ENCODE data around the gene EPG5.
A peak's percentile ranks its signal among the peaks of the same experiment; 100 is the strongest.
"Not testable (repeated sequence)": the region's sequence is repeated elsewhere in the genome, so short reads cannot be mapped to it uniquely, and the experiment has no call there.

EPG5 gene

DNA sequence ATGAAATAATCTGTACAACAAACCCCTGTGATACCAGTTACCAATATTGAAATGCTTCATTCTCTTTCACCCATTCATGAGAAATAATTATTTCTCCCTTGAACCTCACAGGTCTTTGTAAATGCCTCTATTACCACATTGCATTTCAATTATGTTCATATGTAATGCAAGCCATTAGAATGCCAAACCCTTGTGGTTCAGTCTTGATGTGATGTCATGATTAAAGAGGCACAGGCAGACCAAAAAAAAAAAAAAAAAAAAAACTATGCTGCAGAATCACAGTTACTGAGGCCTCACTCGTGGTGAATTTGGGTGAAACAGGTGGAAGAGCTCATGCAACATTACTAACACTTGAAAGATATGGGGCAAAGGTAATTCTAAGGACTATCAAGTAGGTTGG is 9.4 kb upstream of the EPG5 start:
- DNase-seq, result no peak

DNA sequence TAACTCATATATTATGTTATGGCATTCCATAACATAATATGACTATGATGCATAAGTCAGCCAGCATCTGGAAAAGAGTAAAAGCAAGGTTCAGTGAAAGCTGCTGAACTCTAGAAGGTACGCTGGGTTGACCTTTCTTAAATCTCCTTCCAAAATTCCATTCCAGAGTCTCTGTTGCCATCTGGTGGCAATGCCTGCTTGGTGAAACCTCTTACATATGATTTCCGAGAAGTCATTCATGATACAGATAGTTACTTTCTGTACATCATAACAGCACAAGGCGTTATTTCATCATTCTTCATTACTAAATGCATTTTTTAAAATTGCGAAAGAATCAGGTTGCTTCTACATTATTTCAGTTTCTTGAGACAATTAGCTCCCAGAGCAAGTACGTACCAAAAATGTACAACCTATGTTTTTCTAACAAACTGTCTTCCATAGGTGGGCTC is 7.0 kb upstream of the EPG5 start:
- DNase-seq, result peak in 29 of 58 donors; percentile 1 to 65 (median 19)

DNA sequence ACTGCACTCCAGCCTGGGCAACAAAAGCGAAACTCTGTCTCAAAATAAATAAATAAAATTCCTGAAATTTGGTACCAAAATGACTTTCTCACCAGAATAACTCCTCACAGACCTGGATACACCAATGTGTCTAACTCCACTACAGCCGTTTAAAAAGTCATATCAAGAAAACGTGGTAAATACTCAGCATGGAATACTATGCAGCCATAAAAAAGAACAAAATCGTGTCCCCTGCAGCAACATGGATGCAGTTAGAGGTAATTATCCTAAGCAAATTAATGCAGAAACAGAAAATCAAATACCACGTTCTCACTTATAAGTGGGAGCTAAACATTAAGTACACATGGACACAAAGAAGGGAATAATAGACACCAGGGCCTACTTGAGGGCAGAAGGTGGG is 2.2 kb downstream of the EPG5 start:
- not testable (repeated sequence) for DNase-seq

DNA sequence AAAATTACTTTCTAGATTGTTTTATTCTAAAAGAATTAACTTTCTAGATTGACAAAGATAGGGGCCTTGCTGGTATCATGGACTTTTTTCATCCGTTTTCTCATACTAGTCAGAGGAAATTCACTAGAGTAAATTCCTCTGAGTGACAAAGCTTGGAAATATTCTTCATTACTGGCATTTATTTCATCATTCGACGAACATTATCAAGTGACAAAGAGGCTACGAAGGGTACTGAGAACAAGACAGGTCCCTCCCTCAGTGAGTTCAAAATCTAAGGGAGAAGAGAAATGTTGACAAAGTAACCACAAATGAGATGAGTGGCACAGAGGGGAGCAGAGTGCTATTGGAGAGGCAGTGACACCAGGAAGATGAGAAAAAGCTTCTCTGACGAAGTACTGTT is 4.3 kb downstream of the EPG5 start:
- no peak for DNase-seq

DNA sequence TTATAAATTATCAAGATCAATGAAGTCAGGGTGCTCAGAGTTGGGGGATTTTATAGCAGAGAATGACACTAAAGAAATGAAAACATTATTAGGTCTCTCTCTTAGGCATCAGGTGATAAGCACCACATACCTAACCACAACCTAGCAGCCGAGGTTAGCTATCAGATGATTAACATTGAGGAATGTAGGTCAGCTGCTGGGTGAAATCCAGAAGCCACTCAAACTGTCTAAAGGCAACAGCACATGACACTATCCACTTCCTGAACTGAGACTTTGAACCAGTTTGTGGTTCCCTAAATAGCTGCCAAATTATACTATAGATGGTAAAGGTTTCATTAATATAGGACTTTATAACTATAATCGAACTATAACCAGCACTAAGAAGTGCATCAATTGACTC is 4.7 kb downstream of the EPG5 start:
- no peak for DNase-seq

DNA sequence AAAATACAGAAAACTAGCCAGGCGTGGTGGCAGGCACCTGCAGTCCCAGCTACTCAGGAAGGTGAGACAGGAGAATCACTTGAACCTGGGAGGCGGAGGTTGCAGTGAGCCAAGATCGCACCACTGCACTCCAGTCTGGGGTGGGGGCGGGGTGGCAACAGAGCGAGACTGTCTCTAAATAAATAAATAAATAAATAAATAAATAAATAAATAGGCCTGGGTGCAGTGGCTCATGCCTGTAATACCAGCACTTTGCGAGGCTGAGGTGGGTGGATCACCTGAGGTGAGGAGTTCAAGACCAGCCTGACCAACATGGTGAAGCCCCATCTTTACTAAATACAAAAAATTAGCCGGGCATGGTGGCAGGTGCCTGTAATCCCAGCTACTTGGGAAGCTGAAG is 7.6 kb downstream of the EPG5 start:
- not testable (repeated sequence) for DNase-seq

DNA sequence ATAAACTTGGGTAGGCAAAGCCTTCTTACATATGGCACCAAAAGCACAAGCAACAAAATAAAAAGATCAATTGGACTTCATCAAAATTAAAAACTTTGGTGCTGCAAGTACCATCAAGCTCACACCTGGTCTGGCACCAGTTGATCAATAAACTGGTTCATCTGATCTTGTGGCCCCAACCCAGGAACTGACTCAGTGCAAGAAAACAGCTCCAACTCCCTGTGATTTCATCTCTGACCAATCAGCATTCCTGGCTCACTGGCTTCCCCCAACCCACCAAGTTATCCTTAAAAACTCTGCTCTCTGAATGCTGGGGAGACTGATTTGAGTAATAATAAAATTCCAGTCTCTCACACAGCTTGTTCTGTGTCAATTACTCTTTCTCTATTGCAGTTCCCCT is 8.4 kb downstream of the EPG5 start:
- DNase-seq, result no peak

DNA sequence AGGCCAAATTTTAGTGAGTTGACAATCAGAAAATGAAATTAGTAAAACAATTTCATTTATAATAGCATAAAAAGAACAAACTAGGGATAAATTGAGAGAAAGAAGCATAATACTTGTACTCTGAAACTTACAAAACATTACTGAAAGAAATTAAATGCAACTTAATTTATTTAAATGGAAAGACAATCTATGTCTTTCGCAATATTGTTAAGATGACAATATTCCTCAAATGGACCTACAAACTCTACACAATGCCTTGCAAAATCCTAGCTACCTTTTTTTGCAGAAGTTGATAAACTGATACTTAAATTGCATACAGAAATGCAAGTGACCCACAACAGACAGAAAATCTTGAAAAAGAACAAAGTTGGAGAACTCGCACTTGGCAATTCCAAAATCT is 9.1 kb downstream of the EPG5 start:
- no peak for DNase-seq

DNA sequence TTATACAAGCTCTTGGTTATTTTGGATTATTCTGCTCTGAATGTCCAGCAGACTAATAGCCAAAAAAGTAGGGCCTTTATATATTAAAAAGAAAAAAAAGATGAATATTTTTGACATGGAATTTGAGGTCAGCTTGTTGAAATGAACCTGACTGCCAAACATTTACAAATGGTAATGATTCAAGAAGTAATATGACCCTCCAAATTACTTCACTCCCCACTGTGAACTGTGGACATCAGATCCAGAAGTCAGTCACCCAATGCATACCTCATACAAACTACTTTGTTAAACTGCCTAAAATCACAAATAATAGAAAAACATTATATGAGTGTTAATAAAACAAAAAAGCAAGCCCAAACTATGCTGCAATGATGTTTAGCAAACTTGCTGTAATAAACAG is 10.0 kb downstream of the EPG5 start:
- no peak for DNase-seq

DNA sequence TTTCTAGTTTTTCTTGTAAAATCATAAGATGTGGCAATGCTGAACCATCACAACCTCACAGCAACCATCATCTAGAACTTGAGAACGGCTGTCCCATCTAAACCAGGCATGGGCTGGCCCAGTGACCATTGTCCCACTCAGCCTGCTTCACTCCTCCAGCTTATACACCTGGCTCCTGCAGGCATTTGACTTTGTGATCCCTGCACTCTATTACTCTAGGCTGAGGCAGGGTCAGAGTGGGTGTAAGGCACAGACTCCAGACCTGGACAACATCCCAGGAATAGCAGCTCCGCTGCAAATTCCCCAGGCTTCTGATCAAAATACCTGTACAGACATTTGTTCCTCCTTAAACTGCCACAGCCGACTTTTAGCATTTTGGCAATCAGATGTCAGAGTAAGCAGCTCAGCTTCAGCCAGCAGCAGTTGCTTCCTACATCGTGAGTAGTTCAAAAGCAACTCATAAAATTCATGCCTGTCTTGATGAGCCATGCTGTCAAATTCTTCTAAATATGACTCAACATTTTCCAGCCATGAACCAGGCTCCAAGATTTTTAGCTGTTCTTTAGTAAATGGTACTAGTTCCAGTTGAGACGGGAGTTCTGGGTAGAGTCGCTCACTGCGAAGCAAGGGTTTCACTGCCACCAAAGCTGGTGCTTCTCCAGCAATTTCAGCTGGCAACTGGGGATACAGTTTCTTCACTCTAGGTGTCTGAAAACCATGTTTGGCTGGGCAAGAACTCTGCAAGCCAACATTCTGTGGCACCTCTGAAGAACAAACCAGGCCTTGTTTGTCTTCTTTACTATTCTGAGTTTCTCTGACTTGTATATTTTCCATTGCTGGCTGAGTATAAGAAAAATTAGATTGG is 12.8 kb downstream of the EPG5 start:
- DNase-seq, result peak in 5 of 58 donors; percentile 3 to 27 (median 19)

DNA sequence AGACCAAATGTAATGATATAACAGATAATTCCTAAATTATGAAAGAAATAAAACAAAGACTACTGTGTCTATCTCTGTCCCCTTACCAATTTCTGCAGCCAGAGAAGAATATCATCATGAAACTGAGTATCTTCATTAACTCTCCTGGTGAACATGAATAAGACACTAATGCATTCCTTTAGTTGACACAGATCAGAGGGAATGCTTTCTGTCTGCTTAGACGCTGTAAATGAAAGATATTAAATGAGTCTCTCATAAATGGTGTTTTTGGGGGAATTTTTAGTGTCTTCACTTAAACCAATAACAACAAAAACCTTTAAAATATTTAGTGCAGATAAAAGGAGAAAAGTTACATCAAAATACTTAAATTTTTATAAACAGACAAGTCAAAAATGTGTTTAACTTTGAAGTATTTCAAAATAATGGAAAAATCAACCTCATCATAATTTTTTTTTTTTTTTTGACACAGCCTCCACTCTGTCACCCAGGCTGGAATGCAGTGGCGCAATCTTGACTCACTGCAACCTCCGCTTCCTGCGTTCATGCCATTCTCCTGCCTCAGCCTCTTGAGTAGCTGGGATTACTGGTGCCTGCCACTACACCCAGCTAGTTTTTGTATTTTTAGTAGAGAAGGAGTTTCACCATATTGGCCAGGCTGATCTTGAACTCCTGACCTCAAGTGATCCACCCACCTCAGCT is 16.0 kb downstream of the EPG5 start:
- no peak for DNase-seq

DNA sequence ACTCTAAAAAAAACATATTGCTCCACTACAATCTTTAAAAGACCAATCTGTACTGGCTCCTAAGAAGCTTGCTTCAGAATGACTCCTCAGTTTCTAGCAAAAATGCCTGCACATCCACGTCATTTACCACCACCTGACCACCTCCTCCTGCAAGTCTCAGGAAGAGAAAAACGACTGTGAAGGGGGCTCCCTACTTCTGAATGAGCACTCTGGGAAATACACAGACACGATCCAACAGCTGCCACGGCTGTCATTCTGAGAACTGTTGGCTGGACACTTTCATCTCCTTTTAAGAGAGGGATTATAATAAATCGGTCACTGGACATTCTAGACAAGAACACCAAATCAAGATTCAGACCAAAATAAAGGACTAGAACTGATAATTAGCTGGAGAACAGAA is 21.5 kb downstream of the EPG5 start:
- no peak for DNase-seq

DNA sequence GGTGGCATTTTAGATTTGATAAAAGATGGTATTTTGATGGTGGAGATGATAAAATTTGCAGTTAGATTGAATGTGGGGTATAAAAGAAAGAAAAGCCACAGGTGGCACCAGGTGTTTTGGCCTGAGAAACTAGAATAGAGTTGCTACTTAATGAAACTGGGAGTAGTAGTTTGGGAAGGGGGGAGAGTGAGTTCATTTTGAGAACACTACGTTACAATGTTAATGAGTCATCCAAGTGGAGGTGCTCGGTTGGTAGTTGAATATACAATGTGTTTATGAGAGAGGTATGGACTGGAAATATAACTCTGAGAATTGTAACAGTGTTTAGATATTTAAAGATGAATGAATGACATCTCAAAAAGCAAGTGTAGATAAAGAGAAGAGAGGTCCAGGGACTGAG is 26.4 kb downstream of the EPG5 start:
- DNase-seq, result no peak

DNA sequence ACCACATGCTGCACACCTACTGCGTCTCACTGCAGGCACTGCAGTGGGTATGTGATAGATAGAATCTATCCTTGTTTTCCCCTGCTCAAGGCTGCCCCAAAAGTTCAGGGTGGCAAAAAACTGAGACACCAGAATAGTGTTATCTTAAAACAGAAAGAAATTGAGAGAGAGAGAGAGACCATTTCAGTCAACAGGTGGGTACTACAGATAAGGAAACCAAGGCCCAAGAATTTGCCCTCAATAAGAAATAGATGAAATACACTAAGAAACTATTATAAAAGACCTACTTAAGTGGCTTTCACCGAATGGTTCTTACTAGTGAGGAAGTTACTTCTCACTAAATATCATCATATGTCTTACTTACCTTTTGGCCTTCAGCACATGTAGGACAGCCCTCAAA is 27.9 kb downstream of the EPG5 start:
- no peak for DNase-seq

DNA sequence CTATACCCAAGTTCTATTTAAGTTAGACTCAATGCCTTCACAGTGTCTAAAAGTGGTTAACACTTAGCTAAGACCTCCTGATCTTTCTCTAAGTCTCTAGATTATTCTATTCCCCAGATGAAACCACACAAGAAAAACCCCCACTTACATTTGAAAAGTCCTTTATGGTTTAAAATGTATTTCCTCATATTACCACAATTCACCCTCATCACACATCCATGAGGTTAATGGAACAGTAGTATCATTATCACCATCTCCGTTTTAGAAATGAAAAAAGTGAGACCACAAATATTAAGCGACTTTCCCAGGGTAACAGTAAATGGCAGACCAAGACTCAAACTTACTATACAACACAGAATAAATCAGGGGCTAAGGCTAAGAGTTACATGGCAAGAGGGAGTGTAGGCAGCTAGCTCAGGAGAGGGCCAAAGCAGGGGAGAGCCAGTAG is 28.6 kb downstream of the EPG5 start:
- no peak for DNase-seq

DNA sequence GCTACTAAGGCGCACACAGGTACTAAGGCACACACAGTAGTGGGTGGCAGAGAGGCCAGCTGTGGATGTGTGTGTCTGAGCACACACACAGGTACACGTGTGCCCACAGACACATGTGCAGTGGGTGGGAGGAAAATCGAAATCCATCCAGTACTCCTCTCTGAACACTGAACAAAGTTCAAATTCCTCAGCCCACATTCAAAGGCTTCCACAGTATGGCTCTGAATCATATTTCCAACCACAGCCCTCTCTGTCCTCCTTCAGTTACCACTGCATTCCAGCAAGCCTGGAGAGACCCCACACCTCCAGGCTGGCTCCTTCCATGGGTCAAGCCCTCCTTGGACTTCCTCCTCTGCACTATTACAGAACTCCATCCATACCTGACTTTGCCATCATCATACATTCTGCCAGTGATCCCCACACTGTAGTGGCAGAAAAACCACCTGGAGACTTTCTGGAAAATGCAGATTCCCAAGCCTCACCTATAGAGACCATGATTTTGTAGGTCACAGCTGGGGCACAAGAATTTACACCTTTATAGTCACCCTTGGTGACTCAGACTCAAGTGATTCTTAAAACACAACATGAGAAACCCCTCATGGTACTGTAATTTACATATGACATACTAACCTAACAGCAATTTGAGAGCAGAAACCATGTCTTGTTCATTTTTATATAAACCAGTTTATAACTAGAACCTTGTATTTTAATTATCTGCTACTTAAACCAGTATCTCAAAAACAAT is 31.4 kb downstream of the EPG5 start:
- no peak for DNase-seq

DNA sequence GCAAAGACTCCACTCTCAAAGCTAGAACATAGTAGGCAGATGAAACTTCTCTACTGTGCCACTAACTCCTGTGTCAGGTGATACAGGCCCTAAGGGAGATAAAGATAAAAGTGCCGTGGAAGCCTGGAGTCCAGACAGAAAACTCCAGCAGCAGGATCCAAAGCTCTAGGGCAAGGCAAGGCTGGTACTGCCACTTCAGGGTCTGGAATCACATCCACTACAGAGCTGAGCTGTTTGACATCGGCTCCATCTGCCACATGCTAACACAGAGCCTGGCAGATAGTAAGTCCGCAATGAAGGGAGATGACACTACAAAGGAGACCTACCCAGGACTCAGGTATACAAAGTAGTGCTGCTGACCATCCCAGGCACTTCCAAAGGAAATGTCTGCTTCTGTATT is 34.4 kb downstream of the EPG5 start:
- no peak for DNase-seq

DNA sequence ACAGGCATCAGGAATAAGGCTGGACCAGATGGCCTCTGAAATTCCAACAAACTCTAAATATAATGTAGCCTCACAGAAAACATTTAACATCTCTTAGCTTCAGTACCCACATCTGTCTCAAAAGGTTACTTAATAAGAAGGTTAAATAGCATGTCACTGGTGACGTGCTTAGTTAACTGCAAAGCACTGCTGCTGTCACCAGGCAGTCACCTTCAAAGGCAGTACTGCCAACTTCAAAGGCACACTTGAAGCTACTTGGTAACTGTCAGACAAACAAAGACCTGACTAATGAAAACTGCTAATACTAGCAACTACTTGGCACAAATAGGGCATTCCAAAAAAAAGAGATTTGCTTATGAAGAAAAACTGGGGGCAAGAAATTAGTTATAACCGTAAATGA is 36.2 kb downstream of the EPG5 start:
- DNase-seq, result no peak

DNA sequence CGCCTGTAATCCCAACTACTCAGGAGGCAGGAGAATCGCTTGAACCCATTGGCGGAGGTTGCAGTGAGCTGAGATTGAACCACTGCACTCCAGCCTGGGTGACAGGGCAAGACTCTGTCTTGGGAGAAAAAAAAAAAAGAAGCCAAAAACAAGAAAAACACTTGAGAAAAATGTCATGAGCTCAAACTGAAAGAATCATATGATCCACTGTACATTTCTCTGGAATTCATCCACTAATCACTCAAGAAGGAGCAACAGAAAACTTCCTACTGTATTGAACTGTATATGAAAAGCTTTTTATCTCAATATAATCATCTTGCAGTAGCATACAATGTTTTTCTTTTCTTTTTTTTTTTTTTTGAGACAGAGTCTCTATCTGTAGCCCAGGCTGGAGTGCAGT is 40.4 kb downstream of the EPG5 start:
- DNase-seq, result no peak

DNA sequence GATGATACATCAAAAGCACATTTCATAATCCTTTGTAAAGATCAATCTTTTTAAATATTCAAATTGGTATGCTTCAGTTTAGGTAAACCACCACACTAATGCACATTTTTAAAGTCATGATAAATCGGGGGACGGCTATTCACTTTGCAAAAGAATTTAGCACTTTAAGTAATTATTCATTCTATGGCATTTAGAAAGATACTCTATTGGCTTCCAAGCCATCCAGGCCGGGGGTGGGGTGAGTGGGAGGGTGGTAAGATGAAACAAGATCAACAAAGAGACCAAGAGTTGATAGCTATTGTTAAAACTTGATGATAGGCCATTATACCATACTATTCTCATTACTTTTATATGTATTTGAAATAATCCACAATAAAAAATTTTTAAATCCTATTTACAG is 41.0 kb downstream of the EPG5 start:
- no peak for DNase-seq

DNA sequence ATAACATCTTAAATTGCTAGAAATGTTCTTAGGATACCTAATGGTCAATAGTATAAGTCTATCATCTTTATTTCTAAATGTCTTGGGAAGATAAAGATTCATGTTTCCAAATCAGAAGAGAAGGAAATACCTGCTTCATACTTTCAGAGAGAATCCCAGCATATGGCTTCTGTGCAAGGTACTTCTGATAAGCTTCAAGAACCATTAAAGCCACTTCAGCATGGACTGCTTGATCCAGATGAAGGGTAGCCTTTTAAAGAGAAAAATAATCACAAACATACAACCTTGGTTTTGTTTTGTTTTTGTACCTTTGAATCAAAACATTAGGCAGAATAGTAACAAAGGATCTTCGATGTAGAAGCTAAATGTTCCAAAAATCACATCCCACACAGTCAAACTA is 44.0 kb downstream of the EPG5 start:
- no peak for DNase-seq

DNA sequence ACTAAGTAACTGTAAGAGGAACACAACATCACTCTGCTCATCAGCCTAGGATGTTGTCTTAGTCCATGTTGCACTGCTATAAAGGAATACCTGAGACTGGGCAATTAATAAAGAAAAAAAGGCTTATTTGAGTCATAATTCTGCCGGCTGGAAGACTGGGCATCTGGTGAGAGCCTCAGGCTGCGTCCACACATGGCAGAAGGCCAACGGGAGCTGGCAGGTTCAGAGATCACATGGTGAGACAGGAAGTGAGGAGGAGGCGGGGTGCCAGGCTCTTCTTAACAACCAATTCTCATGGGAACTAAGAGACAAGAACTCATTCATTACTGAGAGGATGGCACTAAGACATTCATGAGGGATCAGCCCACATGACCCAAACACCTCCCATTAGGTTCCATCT is 46.8 kb downstream of the EPG5 start:
- DNase-seq, result peak in 36 of 58 donors; percentile 1 to 77 (median 12)

Data from anterior cingulate cortex (tissue), 58 donors.